Measurements from ENCODE around the gene NKIRAS2. TPM values are rescaled to one million over a fixed set of nuclear protein-coding genes. Genes with fewer than 3 reads are reported as not detected.

NKIRAS2 gene
- total RNA-seq, 1 experiment from 2014 or later = 55.0 TPM

- Mint-ChIP-seq H3K27ac (ENCODE audit: unreplicated experiment) (peak overlapping the region; percentile 64), H3K36me3 (ENCODE audit: insufficient read depth, unreplicated experiment) (peaks cover 98% of the 10 kb centered on the region), H3K27me3 (ENCODE audit: insufficient read depth, unreplicated experiment) (no peaks in the 10 kb centered on the region), H3K9me3 (ENCODE audit: unreplicated experiment) (no peaks in the 10 kb centered on the region), H3K4me3 (ENCODE audit: unreplicated experiment) (no peak overlapping the region), H3K4me1 (ENCODE audit: low read depth, unreplicated experiment) (peaks cover 12% of the 10 kb centered on the region)
- Histone ChIP-seq H3K4me1 (peaks cover 8% of the 10 kb centered on the region), H3K27me3 (replicated peaks; ENCODE audit: control insufficient read depth, insufficient read depth, low read length) (no peaks in the 10 kb centered on the region), H3K4me3 (ENCODE audit: low read depth, low read length) (no peak overlapping the region), H3K36me3 (ENCODE audit: control insufficient read depth, insufficient read depth, low read length) (peaks cover 11% of the 10 kb centered on the region), H3K9me3 (no peaks in the 10 kb centered on the region)
- BruUV-seq (replicated peaks) = no TSS peak
- no peak for DNase-seq
- ChIA-PET CTCF (no interaction called here), POLR2A (no interaction called here)
- TF ChIP-seq, protein P1, sequence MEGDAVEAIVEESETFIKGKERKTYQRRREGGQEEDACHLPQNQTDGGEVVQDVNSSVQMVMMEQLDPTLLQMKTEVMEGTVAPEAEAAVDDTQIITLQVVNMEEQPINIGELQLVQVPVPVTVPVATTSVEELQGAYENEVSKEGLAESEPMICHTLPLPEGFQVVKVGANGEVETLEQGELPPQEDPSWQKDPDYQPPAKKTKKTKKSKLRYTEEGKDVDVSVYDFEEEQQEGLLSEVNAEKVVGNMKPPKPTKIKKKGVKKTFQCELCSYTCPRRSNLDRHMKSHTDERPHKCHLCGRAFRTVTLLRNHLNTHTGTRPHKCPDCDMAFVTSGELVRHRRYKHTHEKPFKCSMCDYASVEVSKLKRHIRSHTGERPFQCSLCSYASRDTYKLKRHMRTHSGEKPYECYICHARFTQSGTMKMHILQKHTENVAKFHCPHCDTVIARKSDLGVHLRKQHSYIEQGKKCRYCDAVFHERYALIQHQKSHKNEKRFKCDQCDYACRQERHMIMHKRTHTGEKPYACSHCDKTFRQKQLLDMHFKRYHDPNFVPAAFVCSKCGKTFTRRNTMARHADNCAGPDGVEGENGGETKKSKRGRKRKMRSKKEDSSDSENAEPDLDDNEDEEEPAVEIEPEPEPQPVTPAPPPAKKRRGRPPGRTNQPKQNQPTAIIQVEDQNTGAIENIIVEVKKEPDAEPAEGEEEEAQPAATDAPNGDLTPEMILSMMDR (IDR thresholded peaks at IDR 0.05; ENCODE audit: insufficient read depth in 1 of 2, low read depth in 1 of 2, low read length in 1 of 2, severe bottlenecking in 1 of 2, unreplicated experiment in 1 of 2) = no peak
- intact Hi-C loops (cut with micrococcal nuclease; ENCODE audit: unreplicated experiment) = no loop called here
Measured at GRCh38 chr17:41971721-41972523, 48.0 kb upstream of the NKIRAS2 start.

GRCh38 chr17:41972571-41973407, 47.1 kb upstream of the NKIRAS2 start:
- no peaks in the 10 kb centered on the region for H3K27me3 Mint-ChIP-seq (ENCODE audit: insufficient read depth, unreplicated experiment)
- no peak overlapping the region for H3K4me3 Mint-ChIP-seq (ENCODE audit: unreplicated experiment)
- ChIA-PET CTCF (no interaction called here), POLR2A (no interaction called here)
- H3K36me3 Mint-ChIP-seq (ENCODE audit: insufficient read depth, unreplicated experiment) = peaks cover 98% of the 10 kb centered on the region
- Histone ChIP-seq H3K4me3 (ENCODE audit: low read depth, low read length) (no peak overlapping the region), H3K36me3 (ENCODE audit: control insufficient read depth, insufficient read depth, low read length) (peaks cover 12% of the 10 kb centered on the region), H3K4me1 (peaks cover 3% of the 10 kb centered on the region), H3K27me3 (replicated peaks; ENCODE audit: control insufficient read depth, insufficient read depth, low read length) (no peaks in the 10 kb centered on the region), H3K9me3 (no peaks in the 10 kb centered on the region)
- intact Hi-C loops (cut with micrococcal nuclease; ENCODE audit: unreplicated experiment) = no loop called here
- H3K9me3 Mint-ChIP-seq (ENCODE audit: unreplicated experiment) = no peaks in the 10 kb centered on the region
- BruUV-seq (replicated peaks) = no TSS peak
- peaks cover 10% of the 10 kb centered on the region for H3K4me1 Mint-ChIP-seq (ENCODE audit: low read depth, unreplicated experiment)
- no peak for DNase-seq
- H3K27ac Mint-ChIP-seq (ENCODE audit: unreplicated experiment) = peak overlapping the region; percentile 64
- TF ChIP-seq, protein P1 (IDR thresholded peaks at IDR 0.05; ENCODE audit: insufficient read depth in 1 of 2, low read depth in 1 of 2, low read length in 1 of 2, severe bottlenecking in 1 of 2, unreplicated experiment in 1 of 2) = no peak

GRCh38 chr17:41973408-41973811, 46.5 kb upstream of the NKIRAS2 start:
- Histone ChIP-seq H3K4me1 (0 out of 2 replicates have a peak, but pooled peaks cover 4% of the 10 kb centered on the region), H3K9me3 (no peaks in the 10 kb centered on the region), H3K27me3 (replicated peaks; ENCODE audit: control insufficient read depth, insufficient read depth, low read length) (no peaks in the 10 kb centered on the region), H3K4me3 (ENCODE audit: low read depth, low read length) (no peak overlapping the region), H3K36me3 (ENCODE audit: control insufficient read depth, insufficient read depth, low read length) (peaks cover 10% of the 10 kb centered on the region)
- Mint-ChIP-seq H3K4me3 (ENCODE audit: unreplicated experiment) (no peak overlapping the region), H3K36me3 (ENCODE audit: insufficient read depth, unreplicated experiment) (peaks cover 97% of the 10 kb centered on the region), H3K4me1 (ENCODE audit: low read depth, unreplicated experiment) (peaks cover 6% of the 10 kb centered on the region), H3K9me3 (ENCODE audit: unreplicated experiment) (no peaks in the 10 kb centered on the region), H3K27ac (ENCODE audit: unreplicated experiment) (peak overlapping the region; percentile 53), H3K27me3 (ENCODE audit: insufficient read depth, unreplicated experiment) (no peaks in the 10 kb centered on the region)
- no peak for DNase-seq
- TF ChIP-seq, protein P1 (IDR thresholded peaks at IDR 0.05; ENCODE audit: insufficient read depth in 1 of 2, low read depth in 1 of 2, low read length in 1 of 2, severe bottlenecking in 1 of 2, unreplicated experiment in 1 of 2) = no peak
- CTCF ChIA-PET = no interaction called here
- BruUV-seq (replicated peaks) = no TSS peak
- intact Hi-C loops (cut with micrococcal nuclease; ENCODE audit: unreplicated experiment) = no loop called here
- POLR2A ChIA-PET = no interaction called here

All from Caco-2 (cell line).